Ishikawa (cell line): Measurements from ENCODE around the gene NTPCR.

ENCODE experiments used
- CEBPB ChIP-seq: IDR thresholded peaks from 2 replicates; pipeline ENCODE4 v1.6.1; 2012
- EP300 ChIP-seq: IDR thresholded peaks from 2 replicates; pipeline ENCODE4 v1.6.1; 2012; ENCODE audit warnings: borderline replicate concordance
- FOXM1 ChIP-seq: IDR thresholded peaks from 2 replicates; pipeline ENCODE4 v1.6.1; 2012; ENCODE audit warnings: low read depth, borderline replicate concordance
- NFIC ChIP-seq: IDR thresholded peaks from 2 replicates; pipeline ENCODE4 v1.6.1; 2012
- RAD21 ChIP-seq: IDR thresholded peaks from 2 replicates; pipeline ENCODE4 v1.6.1; 2012; ENCODE audit warnings: low read depth
- TAF1 ChIP-seq: IDR thresholded peaks from 2 replicates; pipeline ENCODE4 v1.6.1; 2012; ENCODE audit warnings: low read depth, mild to moderate bottlenecking
- TEAD4 ChIP-seq: IDR thresholded peaks from 2 replicates; pipeline ENCODE4 v1.6.1; 2012
- TF ChIP-seq, protein P1 (sequence below): IDR thresholded peaks from 2 replicates; pipeline ENCODE4 v1.6.1; 2012; ENCODE audit warnings: low read depth, mild to moderate bottlenecking

DNA sequence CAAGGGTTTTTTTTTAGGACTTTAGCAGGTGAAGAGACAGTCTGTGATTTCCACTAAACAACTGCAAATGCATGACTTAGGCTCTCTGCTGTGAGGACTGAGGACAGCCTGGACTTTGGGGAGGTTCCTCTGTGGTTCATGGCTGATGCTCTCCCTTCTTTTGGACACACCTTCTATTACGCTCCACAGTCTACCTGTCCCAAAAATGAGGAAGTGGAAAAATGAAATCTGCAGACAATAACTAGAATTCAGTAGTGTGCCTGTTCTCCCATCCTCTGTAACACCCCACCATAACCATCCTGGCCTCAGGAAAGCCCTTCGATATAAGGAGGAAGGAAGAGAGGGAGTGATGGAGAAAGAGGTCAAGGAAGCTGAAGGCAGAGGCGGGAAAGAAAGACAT, 68.7 kb downstream of the NTPCR start:
- TF ChIP-seq TEAD4 (no peak), FOXM1 (no peak), TAF1 (no peak), NFIC (no peak), CEBPB (no peak), EP300 (no peak), RAD21 (no peak)
- TF ChIP-seq, protein P1, sequence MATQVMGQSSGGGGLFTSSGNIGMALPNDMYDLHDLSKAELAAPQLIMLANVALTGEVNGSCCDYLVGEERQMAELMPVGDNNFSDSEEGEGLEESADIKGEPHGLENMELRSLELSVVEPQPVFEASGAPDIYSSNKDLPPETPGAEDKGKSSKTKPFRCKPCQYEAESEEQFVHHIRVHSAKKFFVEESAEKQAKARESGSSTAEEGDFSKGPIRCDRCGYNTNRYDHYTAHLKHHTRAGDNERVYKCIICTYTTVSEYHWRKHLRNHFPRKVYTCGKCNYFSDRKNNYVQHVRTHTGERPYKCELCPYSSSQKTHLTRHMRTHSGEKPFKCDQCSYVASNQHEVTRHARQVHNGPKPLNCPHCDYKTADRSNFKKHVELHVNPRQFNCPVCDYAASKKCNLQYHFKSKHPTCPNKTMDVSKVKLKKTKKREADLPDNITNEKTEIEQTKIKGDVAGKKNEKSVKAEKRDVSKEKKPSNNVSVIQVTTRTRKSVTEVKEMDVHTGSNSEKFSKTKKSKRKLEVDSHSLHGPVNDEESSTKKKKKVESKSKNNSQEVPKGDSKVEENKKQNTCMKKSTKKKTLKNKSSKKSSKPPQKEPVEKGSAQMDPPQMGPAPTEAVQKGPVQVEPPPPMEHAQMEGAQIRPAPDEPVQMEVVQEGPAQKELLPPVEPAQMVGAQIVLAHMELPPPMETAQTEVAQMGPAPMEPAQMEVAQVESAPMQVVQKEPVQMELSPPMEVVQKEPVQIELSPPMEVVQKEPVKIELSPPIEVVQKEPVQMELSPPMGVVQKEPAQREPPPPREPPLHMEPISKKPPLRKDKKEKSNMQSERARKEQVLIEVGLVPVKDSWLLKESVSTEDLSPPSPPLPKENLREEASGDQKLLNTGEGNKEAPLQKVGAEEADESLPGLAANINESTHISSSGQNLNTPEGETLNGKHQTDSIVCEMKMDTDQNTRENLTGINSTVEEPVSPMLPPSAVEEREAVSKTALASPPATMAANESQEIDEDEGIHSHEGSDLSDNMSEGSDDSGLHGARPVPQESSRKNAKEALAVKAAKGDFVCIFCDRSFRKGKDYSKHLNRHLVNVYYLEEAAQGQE: no peak
